22Rv1 (cell line): ENCODE data around the gene MTF2.
A peak's percentile ranks its signal among the peaks of the same experiment; 100 is the strongest.

ENCODE experiments used
- CTCF ChIP-seq: fragments of 450-650 bp; IDR thresholded peaks from 2 replicates; pipeline ENCODE4 v1.5.1; 2017; ENCODE audit warnings: mild to moderate bottlenecking
- ZFX ChIP-seq: fragments of 450-650 bp; IDR thresholded peaks from 2 replicates; pipeline ENCODE4 v1.6.1; 2017; ENCODE audit warnings: antibody characterized with exemption, borderline replicate concordance

DNA sequence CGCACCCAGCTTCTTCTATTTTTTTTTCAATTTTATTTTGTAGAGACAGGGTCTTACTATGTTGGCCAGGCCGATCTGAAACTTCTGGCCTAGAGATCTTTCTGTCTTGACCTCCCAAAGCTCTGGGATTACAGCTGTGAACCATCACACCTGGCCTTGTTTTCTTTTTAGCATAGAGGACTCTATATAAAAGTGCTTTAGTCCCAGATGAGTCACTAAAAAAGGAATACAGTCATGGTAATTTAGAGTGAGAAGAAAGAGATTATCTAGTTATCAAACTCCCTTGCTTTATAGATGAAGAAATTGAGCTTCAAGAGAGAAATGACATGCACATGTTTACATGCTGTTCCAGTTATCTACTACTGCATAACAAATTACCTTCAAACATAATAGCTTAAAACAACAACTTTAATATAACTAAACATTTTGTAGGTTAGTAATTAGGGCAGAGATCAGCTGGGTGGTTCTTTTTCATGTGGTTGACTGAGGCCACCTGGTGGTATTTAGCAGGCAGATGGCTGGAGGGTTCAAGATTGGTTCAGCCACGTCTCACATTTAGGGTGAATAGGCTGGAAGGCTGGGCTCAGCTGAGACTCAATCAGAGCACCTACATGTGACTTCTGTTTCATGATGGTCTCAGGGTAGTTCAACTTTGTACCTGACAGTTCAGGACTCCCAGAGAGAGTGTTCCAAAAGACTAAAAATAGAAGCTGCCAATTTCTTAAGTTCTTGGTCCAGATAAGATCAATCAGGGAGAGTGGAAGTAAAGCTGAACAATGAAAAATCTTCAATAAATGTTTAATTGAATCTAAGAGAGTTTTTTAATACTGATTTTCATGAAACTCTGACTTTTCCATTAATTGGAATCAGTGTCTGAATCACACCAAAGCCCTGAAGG is 16.9 kb upstream of the MTF2 start:
- TF ChIP-seq CTCF (peak; percentile 73), ZFX (no peak)
